ENCODE measurements around the gene FAM240A. TPM values are rescaled to one million over a fixed set of nuclear protein-coding genes. Genes with fewer than 3 reads are reported as not detected.

The FAM240A gene
- total RNA-seq, 1 donor from 2014 or later = not detected

GRCh38 chr3:46628901-46629369, 16.6 kb downstream of the FAM240A start:
- Histone ChIP-seq H3K36me3 (ENCODE audit: control insufficient read depth, insufficient read depth, low read length) (no peaks in the 10 kb centered on the region), H3K27me3 (ENCODE audit: control insufficient read depth, insufficient read depth, low read length) (no peaks in the 10 kb centered on the region), H3K4me3 (ENCODE audit: low read depth, low read length) (no peak overlapping the region)
- TF ChIP-seq CTCF (IDR thresholded peaks at IDR 0.05; ENCODE audit: insufficient read depth, low read length, severe bottlenecking) = no peak
- DNase-seq (ENCODE audit: low read depth) = no peak
- FAIRE-seq = no peak

- peak; percentile 100 for TF ChIP-seq CTCF (IDR thresholded peaks at IDR 0.05; ENCODE audit: insufficient read depth, low read length, severe bottlenecking)
- Histone ChIP-seq H3K27me3 (ENCODE audit: control insufficient read depth, insufficient read depth, low read length) (no peaks in the 10 kb centered on the region), H3K36me3 (ENCODE audit: control insufficient read depth, insufficient read depth, low read length) (no peaks in the 10 kb centered on the region), H3K4me3 (ENCODE audit: low read depth, low read length) (peak overlapping the region; percentile 5)
- FAIRE-seq (peak; percentile 72), DNase-seq (ENCODE audit: low read depth) (peak; percentile 63)
Measured at GRCh38 chr3:46629551-46630517, 17.5 kb downstream of the FAM240A start.

GRCh38 chr3:46632792-46633191, 20.5 kb downstream of the FAM240A start:
- peaks cover 2% of the 10 kb centered on the region for H3K27me3 ChIP-seq (ENCODE audit: control insufficient read depth, insufficient read depth, low read length)
- TF ChIP-seq CTCF (IDR thresholded peaks at IDR 0.05; ENCODE audit: insufficient read depth, low read length, severe bottlenecking) = no peak
- FAIRE-seq = no peak
- no peak overlapping the region for H3K4me3 ChIP-seq (ENCODE audit: low read depth, low read length)
- H3K36me3 ChIP-seq (ENCODE audit: control insufficient read depth, insufficient read depth, low read length) = no peaks in the 10 kb centered on the region
- no peak for DNase-seq (ENCODE audit: low read depth)

GRCh38 chr3:46634856-46635255, 22.5 kb downstream of the FAM240A start:
- no peak overlapping the region for H3K4me3 ChIP-seq (ENCODE audit: low read depth, low read length)
- no peak for DNase-seq (ENCODE audit: low read depth)

GRCh38 chr3:46639221-46639620, 26.9 kb downstream of the FAM240A start:
- no peak overlapping the region for H3K4me3 ChIP-seq (ENCODE audit: low read depth, low read length)
- no peak for FAIRE-seq
- H3K27me3 ChIP-seq (ENCODE audit: control insufficient read depth, insufficient read depth, low read length) = peaks cover 2% of the 10 kb centered on the region
- no peak for TF ChIP-seq CTCF (IDR thresholded peaks at IDR 0.05; ENCODE audit: insufficient read depth, low read length, severe bottlenecking)
- no peaks in the 10 kb centered on the region for H3K36me3 ChIP-seq (ENCODE audit: control insufficient read depth, insufficient read depth, low read length)
- DNase-seq (ENCODE audit: low read depth) = no peak

More at GRCh38 chr3:46634856-46635255, 22.5 kb downstream of the FAM240A start:
- no peak for TF ChIP-seq CTCF (IDR thresholded peaks at IDR 0.05; ENCODE audit: insufficient read depth, low read length, severe bottlenecking)
- Histone ChIP-seq H3K36me3 (ENCODE audit: control insufficient read depth, insufficient read depth, low read length) (no peaks in the 10 kb centered on the region), H3K27me3 (ENCODE audit: control insufficient read depth, insufficient read depth, low read length) (peaks cover 2% of the 10 kb centered on the region)
- FAIRE-seq = no peak
